ENCODE data around the gene NHERF1. TPM values are rescaled to one million over a fixed set of nuclear protein-coding genes. Genes with fewer than 3 reads are reported as not detected.

The NHERF1 gene
- total RNA-seq, 2 experiments from 2014 or later, result 68.4 to 72.4 TPM

GRCh38 chr17:74798239-74798707 is 49.8 kb downstream of the NHERF1 start:
- no peaks in the 10 kb centered on the region for H3K27me3 Mint-ChIP-seq
- H3K27ac Mint-ChIP-seq, result no peak overlapping the region
- no peaks in the 10 kb centered on the region for H3K27me3 ChIP-seq (ENCODE audit: control insufficient read depth in 1 of 2, insufficient read depth in 2 of 2, low read length in 2 of 2)
- H3K9me3 Mint-ChIP-seq, result no peaks in the 10 kb centered on the region
- peaks cover 83% of the 10 kb centered on the region for H3K36me3 ChIP-seq (ENCODE audit: insufficient read depth, low read length)
- ATAC-seq (ENCODE audit: poor library complexity), result no peak
- intact Hi-C loops (cut with DNase I, micrococcal nuclease), result loop anchor here (10.0 kb wide), 2 partner anchors 157 to 167 kb away; no protein-coding TSS in a partner anchor
- no peaks in the 10 kb centered on the region for H3K9me3 ChIP-seq (ENCODE audit: control insufficient read depth in 1 of 2, insufficient read depth in 1 of 2, low read length in 2 of 2)
- no peak overlapping the region for H3K4me3 Mint-ChIP-seq
- no peak overlapping the region for H3K4me3 ChIP-seq (ENCODE audit: low read length)
- H3K4me1 ChIP-seq (ENCODE audit: insufficient read depth, low read length), result no peaks in the 10 kb centered on the region
- no peak for DNase-seq
- ChIA-PET CTCF (no interaction called here), POLR2A (no interaction called here)
- H3K4me1 Mint-ChIP-seq (ENCODE audit: low read depth), result no peaks in the 10 kb centered on the region
- TF ChIP-seq CTCF (IDR thresholded peaks at IDR 0.05), result no peak
- no peak overlapping the region for H3K27ac ChIP-seq (ENCODE audit: low read depth in 1 of 2, low read length in 2 of 2)
- H3K36me3 Mint-ChIP-seq (ENCODE audit: low read depth), result peaks cover 87% of the 10 kb centered on the region

GRCh38 chr17:74799097-74799496 is 50.7 kb downstream of the NHERF1 start:
- no peaks in the 10 kb centered on the region for H3K27me3 Mint-ChIP-seq
- peaks cover 81% of the 10 kb centered on the region for H3K36me3 ChIP-seq (ENCODE audit: insufficient read depth, low read length)
- ATAC-seq (ENCODE audit: poor library complexity), result no peak
- no peaks in the 10 kb centered on the region for H3K9me3 Mint-ChIP-seq
- H3K4me3 Mint-ChIP-seq, result no peak overlapping the region
- no peak overlapping the region for H3K27ac Mint-ChIP-seq
- no peak overlapping the region for H3K4me3 ChIP-seq (ENCODE audit: low read length)
- no peaks in the 10 kb centered on the region for H3K9me3 ChIP-seq (ENCODE audit: control insufficient read depth in 1 of 2, insufficient read depth in 1 of 2, low read length in 2 of 2)
- no peak overlapping the region for H3K27ac ChIP-seq (ENCODE audit: low read depth in 1 of 2, low read length in 2 of 2)
- DNase-seq, result no peak
- CTCF ChIA-PET, result no interaction called here
- no peaks in the 10 kb centered on the region for H3K4me1 ChIP-seq (ENCODE audit: insufficient read depth, low read length)
- no peaks in the 10 kb centered on the region for H3K4me1 Mint-ChIP-seq (ENCODE audit: low read depth)
- intact Hi-C loops (cut with DNase I, micrococcal nuclease), result loop anchor here (10.0 kb wide), 2 partner anchors 156 to 166 kb away; no protein-coding TSS in a partner anchor
- POLR2A ChIA-PET, result no interaction called here
- peaks cover 84% of the 10 kb centered on the region for H3K36me3 Mint-ChIP-seq (ENCODE audit: low read depth)
- no peak for TF ChIP-seq CTCF (IDR thresholded peaks at IDR 0.05)
- no peaks in the 10 kb centered on the region for H3K27me3 ChIP-seq (ENCODE audit: control insufficient read depth in 1 of 2, insufficient read depth in 2 of 2, low read length in 2 of 2)

GRCh38 chr17:74800531-74800930 is 52.1 kb downstream of the NHERF1 start:
- no peak for TF ChIP-seq CTCF (IDR thresholded peaks at IDR 0.05)
- Mint-ChIP-seq H3K36me3 (ENCODE audit: low read depth) (peaks cover 84% of the 10 kb centered on the region), H3K9me3 (no peaks in the 10 kb centered on the region), H3K27ac (no peak overlapping the region), H3K27me3 (no peaks in the 10 kb centered on the region), H3K4me3 (no peak overlapping the region), H3K4me1 (ENCODE audit: low read depth) (no peaks in the 10 kb centered on the region)
- Histone ChIP-seq H3K4me3 (ENCODE audit: low read length) (no peak overlapping the region), H3K9me3 (ENCODE audit: control insufficient read depth in 1 of 2, insufficient read depth in 1 of 2, low read length in 2 of 2) (no peaks in the 10 kb centered on the region), H3K27ac (ENCODE audit: low read depth in 1 of 2, low read length in 2 of 2) (no peak overlapping the region), H3K27me3 (ENCODE audit: control insufficient read depth in 1 of 2, insufficient read depth in 2 of 2, low read length in 2 of 2) (no peaks in the 10 kb centered on the region), H3K36me3 (ENCODE audit: insufficient read depth, low read length) (peaks cover 80% of the 10 kb centered on the region), H3K4me1 (ENCODE audit: insufficient read depth, low read length) (no peaks in the 10 kb centered on the region)
- POLR2A ChIA-PET, result no interaction called here
- CTCF ChIA-PET, result interaction anchor here (0.6 kb wide), 1 partner anchor 10 kb away, joined by 5 read pairs; no protein-coding TSS in a partner anchor
- ATAC-seq (ENCODE audit: poor library complexity), result no peak
- DNase-seq, result no peak
- intact Hi-C loops (cut with DNase I, micrococcal nuclease), result no loop called here

All from CD4-positive, alpha-beta T cell (primary cell).